ENCODE measurements around the gene DENND6B.
A peak's percentile ranks its signal among the peaks of the same experiment; 100 is the strongest.

The DENND6B gene

GRCh38 chr22:50315289-50316113, 11.3 kb downstream of the DENND6B start:
- Mint-ChIP-seq H3K4me1 (ENCODE audit: low read depth in 2 of 2) (peaks cover 17% of the 10 kb centered on the region in 2 donors), H3K36me3 (ENCODE audit: insufficient read depth) (no peaks in the 10 kb centered on the region), H3K4me3 (peak overlapping the region; percentile 26 to 73), H3K27me3 (no peaks in the 10 kb centered on the region), H3K27ac (peak overlapping the region in 1 of 2 donors; percentile 62), H3K9me3 (no peaks in the 10 kb centered on the region)
- ATAC-seq (replicated peaks): no peak
- DNase-seq: no peak

DNA sequence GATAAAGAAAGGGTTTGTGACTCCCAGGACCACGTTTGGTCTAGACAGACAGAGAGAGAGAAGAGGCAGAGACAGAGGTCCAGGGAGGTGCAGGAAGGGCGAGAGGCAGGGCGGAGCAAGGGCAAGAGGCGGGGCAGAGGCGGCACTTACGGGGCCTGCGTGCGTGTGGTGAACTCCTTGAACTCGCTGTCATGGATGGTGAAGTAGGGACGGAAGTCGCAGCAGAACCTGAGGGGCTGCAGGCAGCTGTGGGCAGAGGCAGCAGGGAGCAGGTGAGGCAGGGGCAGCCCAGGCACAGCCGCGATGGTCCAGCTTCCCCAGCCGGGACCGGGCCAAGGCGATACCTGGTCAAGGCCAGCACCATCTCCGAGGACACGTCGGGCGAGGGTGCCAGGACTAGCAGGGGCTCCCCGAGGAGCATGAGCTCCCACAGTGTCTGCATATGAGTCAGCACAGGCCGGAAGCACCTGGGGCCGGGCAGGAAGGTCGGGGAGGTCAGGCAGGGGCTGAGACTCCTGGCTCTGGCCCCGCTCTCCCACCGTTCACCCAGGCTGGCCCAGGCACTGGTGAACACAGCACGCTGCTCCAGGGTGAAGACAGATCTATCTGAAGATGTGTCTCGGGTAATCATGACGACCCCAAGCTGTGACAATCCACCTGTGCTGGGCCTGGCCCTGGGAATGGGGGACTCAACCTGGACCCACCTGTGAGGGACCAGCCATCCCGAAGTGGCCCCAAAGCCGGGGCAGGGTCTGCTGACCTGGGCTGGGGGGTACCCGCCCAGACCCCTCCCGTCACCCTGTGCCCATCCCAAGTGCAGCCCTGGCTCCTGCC, 12.1 kb downstream of the DENND6B start:
- peak; percentile 93 for ATAC-seq (replicated peaks)
- H3K9me3 Mint-ChIP-seq: no peaks in the 10 kb centered on the region
- DNase-seq: peak; percentile 59 to 63 (median 63)
- H3K4me3 Mint-ChIP-seq: peak overlapping the region; percentile 73 to 85
- H3K4me1 Mint-ChIP-seq (ENCODE audit: low read depth in 2 of 2): peaks cover 17% of the 10 kb centered on the region in 2 donors
- H3K27me3 Mint-ChIP-seq: no peaks in the 10 kb centered on the region
- peak overlapping the region; percentile 62 to 91 for H3K27ac Mint-ChIP-seq
- H3K36me3 Mint-ChIP-seq (ENCODE audit: insufficient read depth): no peaks in the 10 kb centered on the region

GRCh38 chr22:50314081-50314454, 12.7 kb downstream of the DENND6B start:
- no peak for ATAC-seq (replicated peaks)
- Mint-ChIP-seq H3K27me3 (no peaks in the 10 kb centered on the region), H3K4me3 (peak overlapping the region; percentile 73 to 85), H3K27ac (peak overlapping the region; percentile 62 to 91), H3K4me1 (ENCODE audit: low read depth in 2 of 2) (peaks cover 17% of the 10 kb centered on the region in 2 donors), H3K36me3 (ENCODE audit: insufficient read depth) (no peaks in the 10 kb centered on the region), H3K9me3 (no peaks in the 10 kb centered on the region)
- no peak for DNase-seq

- Mint-ChIP-seq H3K4me3 (peak overlapping the region; percentile 73 to 85), H3K36me3 (ENCODE audit: insufficient read depth) (peaks cover 3% of the 10 kb centered on the region), H3K27ac (peak overlapping the region; percentile 62 to 91), H3K4me1 (ENCODE audit: low read depth in 2 of 2) (peaks cover 17% of the 10 kb centered on the region in 2 donors), H3K27me3 (no peaks in the 10 kb centered on the region), H3K9me3 (no peaks in the 10 kb centered on the region)
- DNase-seq: no peak
- ATAC-seq (replicated peaks): no peak
Measured at GRCh38 chr22:50313600-50313999, 13.2 kb downstream of the DENND6B start.

DNA sequence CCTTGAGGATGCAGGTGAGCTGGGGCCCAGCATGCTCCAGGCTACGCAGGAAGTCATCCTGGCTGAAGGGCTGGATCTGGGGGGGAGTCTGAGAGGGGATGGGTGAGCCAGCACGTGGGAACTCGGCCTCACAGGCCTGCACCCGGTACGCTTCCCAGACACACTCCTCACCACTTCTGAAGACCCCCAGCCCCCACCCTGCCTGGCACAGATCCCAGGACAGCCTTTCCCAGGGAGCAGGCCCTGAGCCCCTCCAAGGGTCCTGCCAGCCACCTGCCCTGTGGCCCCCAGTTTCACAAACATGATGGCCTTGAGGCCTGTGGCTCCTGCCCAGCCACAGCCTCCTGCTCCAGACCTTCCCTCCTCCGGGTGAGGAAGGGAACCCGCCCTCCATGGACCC, 13.8 kb downstream of the DENND6B start:
- Mint-ChIP-seq H3K27me3 (no peaks in the 10 kb centered on the region), H3K36me3 (ENCODE audit: insufficient read depth) (peaks cover 3% of the 10 kb centered on the region), H3K9me3 (no peaks in the 10 kb centered on the region), H3K4me1 (ENCODE audit: low read depth in 2 of 2) (peaks cover 17% of the 10 kb centered on the region in 2 donors), H3K27ac (no peak overlapping the region), H3K4me3 (no peak overlapping the region)
- DNase-seq (no peak), ATAC-seq (replicated peaks) (no peak)

- Mint-ChIP-seq H3K4me1 (ENCODE audit: low read depth in 2 of 2) (peaks cover 17% of the 10 kb centered on the region in 2 donors), H3K36me3 (ENCODE audit: insufficient read depth) (peaks cover 3% of the 10 kb centered on the region), H3K4me3 (no peak overlapping the region), H3K9me3 (no peaks in the 10 kb centered on the region), H3K27me3 (no peaks in the 10 kb centered on the region), H3K27ac (no peak overlapping the region)
- no peak for DNase-seq
- no peak for ATAC-seq (replicated peaks)
Measured at GRCh38 chr22:50312371-50312770, 14.4 kb downstream of the DENND6B start.

DNA sequence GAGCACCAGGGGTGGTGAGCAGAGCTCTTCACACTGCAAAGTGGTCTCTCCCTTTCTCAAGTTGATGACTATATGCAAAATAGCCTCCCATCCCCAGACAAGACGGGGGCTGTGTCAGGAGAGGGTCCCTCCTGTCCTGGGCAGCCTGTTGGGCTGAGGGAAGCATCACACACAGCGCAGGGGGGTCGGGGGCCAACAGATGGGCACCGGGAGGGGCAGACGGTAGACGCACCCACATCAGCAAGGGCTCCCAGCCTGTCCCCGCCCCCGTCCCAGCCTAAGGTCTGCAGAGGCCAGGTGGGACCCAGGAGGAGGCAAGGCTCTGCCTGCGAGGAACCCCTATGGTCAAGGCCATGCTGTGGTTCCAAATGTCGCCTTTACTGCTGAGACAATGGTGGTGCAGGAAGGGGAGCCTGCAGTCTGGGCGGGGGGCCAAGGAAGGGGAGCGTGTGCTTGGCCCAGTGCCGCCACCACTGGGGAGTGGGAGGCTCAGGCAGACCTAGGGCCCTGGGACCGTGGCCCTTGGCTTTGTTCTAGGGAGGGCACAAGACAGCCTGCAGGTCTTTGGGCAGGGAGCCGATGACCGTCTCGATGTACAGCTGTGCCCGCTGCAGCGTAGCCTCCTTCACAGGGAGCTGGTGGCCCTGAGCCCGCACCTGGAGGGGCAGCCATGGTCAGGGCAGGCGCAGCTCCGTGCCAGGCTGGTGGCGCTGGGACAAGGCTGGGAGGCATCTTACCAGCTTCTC, 15.0 kb downstream of the DENND6B start:
- DNase-seq (no peak), ATAC-seq (replicated peaks) (no peak)
- no peaks in the 10 kb centered on the region for H3K9me3 Mint-ChIP-seq
- peaks cover 17% of the 10 kb centered on the region in 2 donors for H3K4me1 Mint-ChIP-seq (ENCODE audit: low read depth in 2 of 2)
- H3K27ac Mint-ChIP-seq: no peak overlapping the region
- no peak overlapping the region for H3K4me3 Mint-ChIP-seq
- H3K36me3 Mint-ChIP-seq (ENCODE audit: insufficient read depth): peaks cover 3% of the 10 kb centered on the region
- H3K27me3 Mint-ChIP-seq: no peaks in the 10 kb centered on the region

GRCh38 chr22:50310949-50311444, 15.8 kb downstream of the DENND6B start:
- Mint-ChIP-seq H3K9me3 (no peaks in the 10 kb centered on the region), H3K4me3 (no peak overlapping the region), H3K4me1 (ENCODE audit: low read depth in 2 of 2) (peaks cover 17 to 20% of the 10 kb centered on the region in 2 donors), H3K27ac (no peak overlapping the region), H3K27me3 (peaks cover 3 to 5% of the 10 kb centered on the region in 2 donors), H3K36me3 (ENCODE audit: insufficient read depth) (peaks cover 3% of the 10 kb centered on the region)
- no peak for DNase-seq
- ATAC-seq (replicated peaks): no peak

DNA sequence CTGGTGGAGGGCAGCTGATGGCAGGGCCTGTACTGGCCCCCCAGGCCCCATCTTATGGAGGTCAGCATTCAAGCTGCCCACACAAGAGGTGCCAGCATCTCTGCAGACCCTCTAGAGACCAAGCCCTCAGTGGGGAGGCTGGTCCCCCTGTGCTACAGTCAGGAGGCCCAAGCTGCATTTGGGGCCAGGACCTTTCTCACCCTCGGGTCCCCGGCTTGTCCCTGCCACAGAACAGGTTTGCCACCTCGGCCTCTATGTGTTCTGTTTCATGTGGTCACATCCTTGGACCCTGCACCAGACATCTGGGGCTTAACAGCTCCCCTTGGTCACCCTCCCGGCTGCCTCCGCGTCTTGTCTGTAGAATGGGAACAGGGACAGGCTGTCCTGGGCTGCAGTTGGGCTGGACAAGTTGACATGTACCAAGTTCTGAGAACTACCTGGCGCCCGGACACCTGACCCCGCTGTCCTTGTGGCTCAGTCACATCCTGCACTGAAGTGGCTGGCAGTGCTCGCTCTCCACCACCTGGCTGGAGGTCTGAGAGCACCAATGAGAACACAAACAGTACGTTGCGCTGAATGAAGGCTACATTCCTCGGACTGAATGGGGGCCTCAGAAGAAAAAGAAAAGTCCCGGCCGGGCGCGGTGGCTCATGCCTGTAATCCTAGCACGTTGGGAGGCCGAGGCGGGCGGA, 16.6 kb downstream of the DENND6B start:
- no peak overlapping the region for H3K4me3 Mint-ChIP-seq
- peaks cover 3% of the 10 kb centered on the region for H3K36me3 Mint-ChIP-seq (ENCODE audit: insufficient read depth)
- H3K27ac Mint-ChIP-seq: no peak overlapping the region
- no peak for ATAC-seq (replicated peaks)
- peaks cover 9 to 13% of the 10 kb centered on the region in 2 donors for H3K27me3 Mint-ChIP-seq
- no peaks in the 10 kb centered on the region for H3K9me3 Mint-ChIP-seq
- no peak for DNase-seq
- peaks cover 13 to 18% of the 10 kb centered on the region in 2 donors for H3K4me1 Mint-ChIP-seq (ENCODE audit: low read depth in 2 of 2)

DNA sequence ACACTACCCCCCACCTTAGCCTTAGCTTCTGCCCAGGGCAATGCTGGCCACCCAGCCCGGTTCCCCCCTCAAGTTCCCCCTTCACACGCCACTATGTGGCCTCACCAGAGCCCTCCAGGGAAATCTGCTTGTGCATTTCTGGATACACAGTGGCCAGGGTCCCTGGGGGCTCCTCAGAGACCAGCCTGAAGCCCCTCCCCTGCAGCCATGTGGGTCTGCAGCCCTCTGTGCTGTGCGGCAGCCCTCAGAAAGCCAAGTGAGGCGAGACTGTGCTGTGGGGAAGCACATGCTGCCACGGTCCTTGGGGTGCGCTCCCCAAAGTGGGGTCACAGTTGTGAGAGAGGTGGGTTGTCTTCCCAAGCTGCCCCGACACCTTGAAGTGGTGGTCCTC, 17.2 kb downstream of the DENND6B start:
- no peak for ATAC-seq (replicated peaks)

DNA sequence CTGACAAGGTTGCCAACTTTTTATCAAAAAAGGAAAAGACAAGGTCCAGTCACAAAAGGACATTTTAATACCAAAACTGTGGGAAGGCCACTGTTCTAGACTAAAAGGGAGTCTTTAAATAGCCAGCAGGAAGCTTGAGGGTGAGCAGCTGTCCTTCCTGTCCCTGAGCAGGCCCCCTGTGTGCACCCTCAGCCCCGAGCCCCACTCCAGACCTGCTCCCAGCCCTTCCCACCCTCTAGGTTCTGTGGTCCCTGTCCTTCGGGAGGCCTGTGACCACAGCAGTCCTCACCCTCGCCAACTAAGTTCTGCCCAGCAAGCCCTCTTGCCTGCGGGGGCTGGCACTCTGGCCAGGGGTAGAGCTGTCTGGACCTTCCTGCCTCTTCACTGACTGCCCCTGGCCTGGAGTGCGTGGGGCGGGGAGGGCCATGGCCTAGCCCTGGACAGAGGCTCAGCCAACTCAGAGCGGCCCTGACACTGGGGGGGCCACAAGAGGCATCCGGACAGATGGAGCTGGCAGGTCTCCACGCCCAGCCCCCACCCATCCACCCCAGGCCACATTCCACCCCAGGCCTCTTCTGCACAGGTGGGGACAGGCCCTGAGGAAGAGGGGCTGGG, 17.7 kb downstream of the DENND6B start:
- H3K4me1 Mint-ChIP-seq (ENCODE audit: low read depth in 2 of 2): peaks cover 5 to 10% of the 10 kb centered on the region in 2 donors
- peak overlapping the region; percentile 58 to 70 for H3K4me3 Mint-ChIP-seq
- ATAC-seq (replicated peaks) (no peak), DNase-seq (no peak)
- peaks cover 3% of the 10 kb centered on the region for H3K36me3 Mint-ChIP-seq (ENCODE audit: insufficient read depth)
- H3K9me3 Mint-ChIP-seq: no peaks in the 10 kb centered on the region
- peak overlapping the region; percentile 23 to 73 for H3K27ac Mint-ChIP-seq
- peaks cover 13 to 24% of the 10 kb centered on the region in 2 donors for H3K27me3 Mint-ChIP-seq

More for the DNA sequence above, 17.2 kb downstream of the DENND6B start:
- H3K27ac Mint-ChIP-seq: no peak overlapping the region
- peaks cover 13 to 19% of the 10 kb centered on the region in 2 donors for H3K27me3 Mint-ChIP-seq
- DNase-seq: no peak
- peaks cover 3% of the 10 kb centered on the region for H3K36me3 Mint-ChIP-seq (ENCODE audit: insufficient read depth)
- H3K4me3 Mint-ChIP-seq: peak overlapping the region in 1 of 2 donors; percentile 27
- peaks cover 10 to 15% of the 10 kb centered on the region in 2 donors for H3K4me1 Mint-ChIP-seq (ENCODE audit: low read depth in 2 of 2)
- H3K9me3 Mint-ChIP-seq: no peaks in the 10 kb centered on the region

GRCh38 chr22:50308597-50308935, 18.2 kb downstream of the DENND6B start:
- DNase-seq (no peak), ATAC-seq (replicated peaks) (no peak)
- Mint-ChIP-seq H3K4me3 (peak overlapping the region; percentile 58 to 70), H3K9me3 (no peaks in the 10 kb centered on the region), H3K36me3 (ENCODE audit: insufficient read depth) (peaks cover 3% of the 10 kb centered on the region), H3K27ac (peak overlapping the region; percentile 23 to 73), H3K4me1 (ENCODE audit: low read depth in 2 of 2) (peaks cover 0 to 5% of the 10 kb centered on the region in 2 donors), H3K27me3 (peaks cover 13 to 29% of the 10 kb centered on the region in 2 donors)

Data from effector memory CD8-positive, alpha-beta T cell (primary cell).